DND-41 (cell line): ENCODE results near the gene AMZ2.

Experiments used
- ATAC-seq: fragments of 200-7000 bp; cut with Tn5 transposase; 3 replicates; pipeline ENCODE4 v1.9.1; 2021; ENCODE audit warnings: low read depth; ENCODE audit not compliant: insufficient read depth
- DNase-seq: peaks from one replicate; pipeline ENCODE4 v3.0.0-alpha.2; 2020
- H2AFZ ChIP-seq: 2 replicates; pipeline ENCODE4 v1.6.0; 2012; ENCODE audit warnings: low read depth, low read length
- H3K27ac ChIP-seq: 2 replicates; pipeline ENCODE4 v1.5.1; 2012; ENCODE audit warnings: low read length, inconsistent platforms
- H3K27me3 ChIP-seq: fragments of 200-600 bp; sonication (generic); 2 replicates; pipeline ENCODE4 v1.6.0; 2012; ENCODE audit warnings: low read length, mild to moderate bottlenecking, inconsistent platforms; ENCODE audit not compliant: insufficient read depth, poor library complexity
- H3K36me3 ChIP-seq: 2 replicates; pipeline ENCODE4 v1.5.1; 2012; ENCODE audit warnings: low read length, inconsistent platforms; ENCODE audit not compliant: insufficient read depth
- H3K4me1 ChIP-seq: 2 replicates; pipeline ENCODE4 v1.5.1; 2012; ENCODE audit warnings: mild to moderate bottlenecking, low read length; ENCODE audit not compliant: insufficient read depth
- H3K4me2 ChIP-seq: 2 replicates; pipeline ENCODE4 v1.6.0; 2012; ENCODE audit warnings: mild to moderate bottlenecking, moderate library complexity, low read length, inconsistent platforms; ENCODE audit not compliant: insufficient read depth
- H3K4me3 ChIP-seq, 2 experiments: fragments of 200-600 bp in 1 of 2; shearing (Covaris generic) in 1 of 2; 2 replicates each; pipeline ENCODE4 v1.5.1; 2012 to 2016; ENCODE audit warnings: inconsistent platforms in 2 of 2, low read length in 2 of 2, mild to moderate bottlenecking in 2 of 2, low read depth in 1 of 2, moderate library complexity in 1 of 2
- H3K79me2 ChIP-seq: 2 replicates; pipeline ENCODE4 v1.6.0; 2012; ENCODE audit warnings: low read length, inconsistent platforms; ENCODE audit not compliant: insufficient read depth
- H3K9ac ChIP-seq: 2 replicates; pipeline ENCODE4 v1.6.0; 2012; ENCODE audit warnings: low read depth, mild to moderate bottlenecking, inconsistent platforms, low read length, moderate library complexity
- H3K9me3 ChIP-seq: 2 replicates; pipeline ENCODE4 v1.5.1; 2012; ENCODE audit warnings: low read length, moderate library complexity, mild to moderate bottlenecking, inconsistent platforms; ENCODE audit not compliant: insufficient read depth, severe bottlenecking
- H4K20me1 ChIP-seq: 2 replicates; pipeline ENCODE4 v1.6.0; 2012; ENCODE audit warnings: low read length; ENCODE audit not compliant: insufficient read depth
- CTCF ChIP-seq: IDR thresholded peaks from 2 replicates; pipeline ENCODE4 v1.5.1; 2012; ENCODE audit warnings: borderline replicate concordance, low read length, moderate library complexity, mild to moderate bottlenecking; ENCODE audit not compliant: poor library complexity, severe bottlenecking; ENCODE audit errors: extremely low read depth
- EZH2 ChIP-seq: IDR thresholded peaks from 3 replicates; pipeline ENCODE4 v1.6.1; 2012; ENCODE audit warnings: borderline replicate concordance, low read depth, mild to moderate bottlenecking, moderate library complexity, low read length, inconsistent platforms; ENCODE audit not compliant: severe bottlenecking

Gene AMZ2

GRCh38 chr17:68247445-68248198 is at the start of gene AMZ2:
Gene AMZ2, plus strand, starts transcription at chr17:68248043. Its CDS starts 2,145 bp downstream, at chr17:68250188.
- H3K9ac ChIP-seq: peak within 1 kb of the TSS; percentile 81
- ATAC-seq (peak; percentile 93), DNase-seq (peak; percentile 95)
- peaks cover 38% of the 10 kb centered on the region for H3K4me1 ChIP-seq
- TF ChIP-seq EZH2 (no peak), CTCF (no peak)
- H3K79me2 ChIP-seq: peaks cover 31% of the 10 kb centered on the region
- H3K4me2 ChIP-seq: peak within 1 kb of the TSS; percentile 87
- peak within 1 kb of the TSS; percentile 93 for H3K27ac ChIP-seq
- no peaks in the 10 kb centered on the region for H4K20me1 ChIP-seq
- peak within 1 kb of the TSS; percentile 52 to 69; a peak in 3 of 4 replicates for H3K4me3 ChIP-seq
- peaks cover 18% of the 10 kb centered on the region for H3K36me3 ChIP-seq
- H3K27me3 ChIP-seq: no peaks in the 10 kb centered on the region
- no peaks in the 10 kb centered on the region for H3K9me3 ChIP-seq
- H2AFZ ChIP-seq: peak within 1 kb of the TSS; percentile 83

- Histone ChIP-seq H3K27me3 (no peaks in the 10 kb centered on the region), H3K4me1 (peaks cover 21% of the 10 kb centered on the region), H3K4me2 (no peak overlapping the region), H3K36me3 (no peaks in the 10 kb centered on the region), H3K9ac (no peak overlapping the region), H3K27ac (no peak overlapping the region), H4K20me1 (no peaks in the 10 kb centered on the region), H3K79me2 (no peaks in the 10 kb centered on the region), H3K4me3 (no peak overlapping the region), H3K9me3 (no peaks in the 10 kb centered on the region), H2AFZ (no peak overlapping the region)
- DNase-seq: no peak
- ATAC-seq: no peak
- TF ChIP-seq CTCF (no peak), EZH2 (no peak)
These were observed 48.7 kb upstream of the AMZ2 start for GRCh38 chr17:68198931-68199836.

- no peaks in the 10 kb centered on the region for H4K20me1 ChIP-seq
- H3K4me3 ChIP-seq: peak overlapping the region in 1 of 2 experiments; percentile 51; a peak in 2 of 4 replicates
- TF ChIP-seq EZH2 (no peak), CTCF (no peak)
- peak overlapping the region; percentile 46 for H3K9ac ChIP-seq
- ATAC-seq: no peak
- no peaks in the 10 kb centered on the region for H3K79me2 ChIP-seq
- H3K27ac ChIP-seq: peak overlapping the region; percentile 58
- H3K4me2 ChIP-seq: peak overlapping the region; percentile 83
- H3K36me3 ChIP-seq: no peaks in the 10 kb centered on the region
- no peak for DNase-seq
- no peaks in the 10 kb centered on the region for H3K9me3 ChIP-seq
- peak overlapping the region; percentile 75 for H2AFZ ChIP-seq
- H3K27me3 ChIP-seq: no peaks in the 10 kb centered on the region
- peaks cover 27% of the 10 kb centered on the region for H3K4me1 ChIP-seq
These were observed 47.8 kb upstream of the AMZ2 start for GRCh38 chr17:68199837-68200688.
